GM12865 (cell line): ENCODE data around the gene RAPGEF1.
"Not testable (repeated sequence)": the region's sequence is repeated elsewhere in the genome, so short reads cannot be mapped to it uniquely, and the experiment has no call there.

ENCODE experiments used
- DNase-seq: peaks from one replicate; pipeline ENCODE4 v3.0.0; 2010; ENCODE audit warnings: low read depth
- H3K4me3 ChIP-seq: 2 replicates; pipeline ENCODE4 v1.5.1; 2011; ENCODE audit warnings: mild to moderate bottlenecking, low read depth, low read length, control low read depth
- CTCF ChIP-seq: IDR thresholded peaks from 2 replicates; pipeline ENCODE4 v1.5.1; 2011; ENCODE audit warnings: low read length, control low read depth, low read depth, inconsistent platforms; ENCODE audit not compliant: insufficient read depth; ENCODE audit errors: missing control alignments

Gene RAPGEF1

GRCh38 chr9:131559421-131560000, 180.4 kb downstream of the RAPGEF1 start:
- DNase-seq: no peak
- H3K4me3 ChIP-seq: no peak overlapping the region
- TF ChIP-seq CTCF: no peak

GRCh38 chr9:131557855-131558548, 181.9 kb downstream of the RAPGEF1 start:
- DNase-seq: no peak
- TF ChIP-seq CTCF: no peak

GRCh38 chr9:131555841-131556673, 183.8 kb downstream of the RAPGEF1 start:
- no peak for TF ChIP-seq CTCF
- DNase-seq: no peak
- H3K4me3 ChIP-seq: no peak overlapping the region

More at GRCh38 chr9:131557855-131558548, 181.9 kb downstream of the RAPGEF1 start:
- H3K4me3 ChIP-seq: no peak overlapping the region

- no peak for DNase-seq
- no peak for TF ChIP-seq CTCF
- no peak overlapping the region for H3K4me3 ChIP-seq
These were observed 185.0 kb downstream of the RAPGEF1 start for GRCh38 chr9:131554843-131555351.

- TF ChIP-seq CTCF: no peak
- no peak overlapping the region for H3K4me3 ChIP-seq
- no peak for DNase-seq
These were observed 185.6 kb downstream of the RAPGEF1 start for GRCh38 chr9:131554087-131554842.

GRCh38 chr9:131552030-131552429, 187.8 kb downstream of the RAPGEF1 start:
- TF ChIP-seq CTCF: no peak
- no peak for DNase-seq
- H3K4me3 ChIP-seq: no peak overlapping the region

- DNase-seq, H3K4me3 ChIP-seq: not testable (repeated sequence)
These were observed 189.4 kb downstream of the RAPGEF1 start for GRCh38 chr9:131550465-131550864.

GRCh38 chr9:131549186-131549585, 190.7 kb downstream of the RAPGEF1 start:
- DNase-seq, H3K4me3 ChIP-seq: not testable (repeated sequence)
